ENCODE measurements around the gene TYRO3. TPM values are rescaled to one million over a fixed set of nuclear protein-coding genes. Genes with fewer than 3 reads are reported as not detected.

The TYRO3 gene
- 3.6 TPM for total RNA-seq
- long read RNA-seq, full-length matches to known transcripts, result 2 of 6 reads
- long read RNA-seq, partial matches to known transcripts, result 2 of 6 reads
- long read RNA-seq, other reads (novel, unspliced or antisense), result 2 of 6 reads

DNA sequence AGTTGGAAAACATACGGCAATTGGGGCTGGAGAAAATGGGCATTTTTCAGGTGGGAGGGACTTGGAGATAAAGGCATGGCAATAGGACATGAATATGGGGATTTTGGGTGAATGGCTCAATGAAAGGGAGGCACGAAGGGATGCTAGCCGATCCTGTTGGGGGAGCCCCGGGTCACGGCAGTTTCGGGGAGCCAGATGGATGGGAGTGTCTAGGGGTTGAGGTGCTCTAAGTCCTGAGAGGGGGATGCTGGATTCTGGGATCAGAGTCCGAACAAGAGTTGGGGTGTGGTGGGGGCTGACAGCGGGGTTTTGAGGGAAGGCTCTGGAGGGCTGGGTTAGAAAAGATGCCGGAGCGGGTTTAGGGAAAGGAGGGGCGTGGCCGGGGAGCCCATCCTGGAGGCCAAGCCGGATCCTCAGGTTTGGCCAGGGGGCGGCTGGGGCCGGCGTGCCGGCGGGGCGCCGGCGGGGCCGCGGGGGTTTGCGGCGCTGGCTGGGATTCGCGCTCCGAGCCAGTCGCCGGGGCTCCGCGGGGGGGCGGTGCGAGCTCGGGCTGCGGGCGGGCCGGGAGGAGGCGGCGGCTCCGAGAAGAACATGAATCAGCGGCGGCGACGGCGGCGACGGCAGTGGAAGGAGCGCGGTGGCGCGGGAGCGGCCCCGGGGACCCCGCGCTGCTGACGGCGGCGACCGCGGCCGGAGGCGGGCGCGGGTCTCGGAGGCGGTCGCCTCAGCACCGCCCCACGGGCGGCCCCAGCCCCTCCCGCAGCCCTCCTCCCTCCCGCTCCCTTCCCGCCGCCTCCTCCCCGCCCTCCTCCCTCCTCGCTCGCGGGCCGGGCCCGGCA, at the start of gene TYRO3:
Gene TYRO3 (plus strand): TSS at position 813 of the 839 bp plus-strand sequence. CDS start 46 bp downstream, outside the sequence.
- intact Hi-C loops (cut with DNase I), result loop anchor here (5.0 kb wide), 2 partner anchors 44 to 254 kb away; no protein-coding TSS in a partner anchor
- DNase-seq (ENCODE audit: low spot score), result no peak

GRCh38 chr15:41510728-41511127, 48.3 kb upstream of the TYRO3 start:
- intact Hi-C loops (cut with DNase I), result no loop called here
- DNase-seq (ENCODE audit: low spot score), result no peak

DNA sequence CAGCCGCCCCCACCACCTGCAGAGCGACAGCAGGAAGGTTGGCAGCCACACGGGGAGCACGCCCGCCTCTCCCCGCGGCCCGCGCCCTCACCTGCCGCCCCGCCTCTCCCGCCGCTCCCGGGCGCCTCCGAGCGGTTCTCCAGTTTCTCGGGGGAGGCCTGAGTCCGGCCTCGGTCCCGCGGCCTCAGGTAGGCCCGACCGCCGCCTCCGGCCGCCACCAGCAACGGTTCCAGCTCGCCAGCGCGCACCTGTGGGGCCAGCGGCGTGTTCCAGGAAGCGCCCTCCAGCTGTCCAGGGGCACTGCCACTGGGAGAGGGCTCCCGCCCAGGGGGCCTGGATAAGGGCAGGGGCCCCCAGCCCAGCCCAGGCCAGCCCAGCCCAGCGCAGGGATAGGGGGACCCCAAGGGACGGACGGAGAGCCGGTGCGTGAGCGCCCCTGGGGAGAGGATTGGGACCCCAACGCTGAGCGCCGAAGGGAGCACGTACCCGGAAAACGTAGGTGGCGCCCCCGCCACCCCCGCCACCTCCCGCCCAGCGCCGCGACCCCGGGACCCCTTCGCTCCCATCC, 47.6 kb upstream of the TYRO3 start:
- intact Hi-C loops (cut with DNase I), result no loop called here
- DNase-seq (ENCODE audit: low spot score), result no peak

DNA sequence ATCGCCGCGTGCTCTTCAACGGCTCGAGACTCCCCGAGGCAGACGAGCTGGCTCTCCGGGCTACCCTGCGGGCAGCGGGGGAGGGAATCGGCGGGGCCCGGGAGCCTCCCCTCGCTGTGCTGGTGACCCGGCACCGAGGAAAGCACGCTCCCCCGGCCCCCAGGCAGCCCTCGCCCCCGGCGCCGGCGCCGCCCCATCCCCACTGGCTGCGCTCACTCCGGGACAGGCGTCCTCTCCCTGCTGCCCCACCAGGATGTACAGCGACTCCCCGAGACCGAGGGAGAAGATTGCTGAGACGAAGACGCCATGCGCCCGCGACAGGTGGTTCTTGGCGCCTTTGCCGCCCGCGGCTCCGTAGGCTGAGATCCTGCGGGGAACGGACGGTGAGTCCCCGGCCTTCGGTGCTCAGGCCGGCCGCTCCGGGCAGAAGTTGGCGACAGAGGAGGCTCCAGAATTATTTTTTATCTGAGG, 47.1 kb upstream of the TYRO3 start:
- DNase-seq (ENCODE audit: low spot score), result no peak

GRCh38 chr15:41512512-41512939, 46.5 kb upstream of the TYRO3 start:
- intact Hi-C loops (cut with DNase I), result no loop called here
- DNase-seq (ENCODE audit: low spot score), result no peak

More for the DNA sequence above, 47.1 kb upstream of the TYRO3 start:
- intact Hi-C loops (cut with DNase I), result no loop called here

DNA sequence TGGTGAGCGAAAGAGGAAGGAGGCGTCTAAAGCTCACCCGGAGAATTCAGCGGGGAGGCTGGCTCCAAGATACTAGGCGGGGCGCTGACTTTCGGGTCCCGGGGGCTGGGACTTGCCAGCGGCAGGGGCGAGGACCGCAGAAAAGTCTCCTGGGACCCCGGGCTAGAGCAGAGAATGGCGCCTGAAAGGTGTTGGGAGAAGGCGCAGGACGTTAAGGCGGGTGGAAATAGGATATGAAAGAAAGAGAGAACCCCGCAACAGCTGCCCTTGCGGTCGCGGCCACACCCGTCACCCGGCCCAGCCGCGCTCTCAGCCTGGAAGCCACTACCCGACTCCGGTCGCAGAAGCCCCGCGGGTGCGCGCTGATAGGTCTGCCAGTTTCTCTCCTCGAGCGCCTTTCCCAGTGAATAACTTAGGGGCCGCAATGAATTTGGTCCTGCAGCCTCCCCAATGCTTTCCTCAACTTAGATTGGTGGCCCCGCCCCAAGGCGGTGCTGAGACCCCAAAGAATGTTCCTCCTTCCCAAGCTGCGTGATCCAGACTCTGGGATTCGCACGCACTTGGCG, 46.0 kb upstream of the TYRO3 start:
- intact Hi-C loops (cut with DNase I), result no loop called here
- no peak for DNase-seq (ENCODE audit: low spot score)

DNA sequence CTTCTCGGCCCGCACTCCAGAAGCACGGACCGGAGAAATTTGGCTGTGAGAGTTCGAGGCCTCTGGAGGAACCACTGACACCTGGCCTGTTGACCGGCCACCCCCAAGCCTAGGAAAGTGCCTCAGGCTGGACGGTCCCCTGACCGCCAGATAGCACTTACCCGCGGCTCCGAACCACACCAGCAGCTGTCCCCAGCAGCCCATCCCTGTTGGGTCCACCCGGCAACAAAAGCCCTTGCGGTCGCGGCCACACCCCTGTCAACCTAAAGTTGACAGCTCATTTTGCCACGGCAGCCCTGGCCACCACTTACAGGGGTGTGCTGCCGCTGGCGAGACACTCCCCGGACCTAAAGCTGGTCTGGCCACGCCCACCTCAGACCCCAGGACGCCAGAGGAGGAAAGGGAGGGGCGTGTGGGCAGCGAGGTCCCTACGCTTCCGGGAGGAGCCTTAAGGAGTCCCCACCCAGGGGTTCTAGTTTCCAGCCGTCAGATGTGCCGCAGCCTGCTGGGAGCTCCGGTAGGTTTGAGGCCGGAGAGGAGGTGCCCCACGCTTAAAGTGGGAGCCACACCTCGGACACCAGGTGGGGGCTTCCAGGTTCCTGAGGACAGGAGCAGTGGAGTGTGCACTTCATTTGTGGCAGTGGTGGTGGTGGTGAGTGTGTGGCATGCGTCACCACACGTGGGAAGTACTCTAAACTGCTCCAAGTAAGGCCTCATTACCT, 45.3 kb upstream of the TYRO3 start, which contains the start of gene LTK:
Gene LTK (minus strand): TSS at position 322 of the 722 bp plus-strand sequence. CDS start 118 bp downstream, at position 204.
- intact Hi-C loops (cut with DNase I), result no loop called here
- no peak for DNase-seq (ENCODE audit: low spot score)

- intact Hi-C loops (cut with DNase I), result no loop called here
- no peak for DNase-seq (ENCODE audit: low spot score)
These were observed 41.0 kb upstream of the TYRO3 start for GRCh38 chr15:41517895-41518449.

DNA sequence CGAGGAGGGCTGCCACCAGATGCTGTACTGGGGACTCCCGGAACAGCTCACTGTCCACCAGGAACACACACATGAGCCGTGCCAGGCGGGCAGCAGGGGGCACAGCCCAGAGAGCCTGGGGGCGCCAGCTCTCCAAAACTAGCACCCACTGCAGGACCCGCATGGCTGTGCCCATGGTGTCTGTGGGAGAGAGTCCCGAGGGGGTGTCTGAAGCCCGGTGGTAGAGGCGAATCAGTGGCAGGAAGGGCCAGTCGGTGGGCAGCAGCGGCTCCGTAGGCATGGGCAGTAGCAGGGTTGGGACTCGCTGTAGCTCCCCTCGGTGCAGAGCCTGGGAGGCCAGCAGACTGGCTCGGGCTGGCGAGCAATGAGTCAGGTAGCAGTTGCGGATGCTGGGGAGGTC, 38.4 kb upstream of the TYRO3 start:
- DNase-seq (ENCODE audit: low spot score), result no peak

GRCh38 chr15:41521614-41522013, 37.4 kb upstream of the TYRO3 start:
- DNase-seq (ENCODE audit: low spot score), result no peak
- intact Hi-C loops (cut with DNase I), result no loop called here

More for the DNA sequence above, 38.4 kb upstream of the TYRO3 start:
- intact Hi-C loops (cut with DNase I), result no loop called here

DNA sequence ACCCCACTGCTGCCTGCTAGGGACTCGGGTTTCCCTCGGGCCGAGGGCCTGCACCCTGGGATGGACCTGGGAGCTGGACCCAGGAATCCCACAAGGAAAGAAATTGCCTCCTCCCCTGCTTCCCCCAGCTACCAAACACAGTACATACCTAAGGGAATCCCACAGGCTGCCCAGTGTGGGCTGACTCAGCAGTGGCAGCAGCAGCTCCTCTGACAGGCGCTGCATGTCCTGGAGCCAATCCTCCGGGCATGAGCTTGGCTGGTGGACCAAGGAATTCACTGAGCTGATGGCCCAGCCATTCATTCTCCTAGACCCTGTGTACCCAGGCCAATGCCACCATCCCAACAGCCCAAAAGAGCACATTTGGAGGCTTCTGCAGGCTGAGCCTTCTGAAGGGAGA, 35.9 kb upstream of the TYRO3 start:
- no peak for DNase-seq (ENCODE audit: low spot score)
- intact Hi-C loops (cut with DNase I), result no loop called here

DNA sequence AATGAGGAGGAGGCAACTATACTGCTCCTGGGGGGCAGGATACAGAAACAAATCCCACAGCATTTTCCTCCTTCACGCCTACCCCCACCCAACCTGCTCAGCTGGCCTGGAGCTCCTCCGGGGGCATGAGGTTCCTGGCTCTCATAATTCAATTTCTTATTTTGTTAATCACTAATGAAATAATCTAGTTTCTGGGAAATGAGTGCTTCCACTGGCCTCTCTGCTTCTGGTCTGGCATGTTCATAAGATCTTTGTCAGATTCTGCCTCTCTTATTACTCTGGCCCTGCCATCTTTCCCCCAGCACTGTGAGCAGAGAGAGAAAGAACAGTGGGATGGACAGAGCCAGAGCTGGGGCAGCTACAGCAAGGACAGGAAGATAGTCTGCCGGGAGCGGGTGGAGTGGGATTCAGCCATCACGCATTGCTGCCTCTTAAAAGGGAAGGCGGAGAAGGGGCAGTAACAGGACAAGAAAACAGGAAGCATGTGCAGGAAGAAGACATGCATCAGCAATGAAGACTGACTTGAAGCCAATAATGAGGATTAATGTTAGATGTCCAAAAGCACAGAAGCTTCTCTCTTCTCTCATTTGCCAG, 28.6 kb upstream of the TYRO3 start:
- DNase-seq (ENCODE audit: low spot score), result no peak
- intact Hi-C loops (cut with DNase I), result no loop called here

DNA sequence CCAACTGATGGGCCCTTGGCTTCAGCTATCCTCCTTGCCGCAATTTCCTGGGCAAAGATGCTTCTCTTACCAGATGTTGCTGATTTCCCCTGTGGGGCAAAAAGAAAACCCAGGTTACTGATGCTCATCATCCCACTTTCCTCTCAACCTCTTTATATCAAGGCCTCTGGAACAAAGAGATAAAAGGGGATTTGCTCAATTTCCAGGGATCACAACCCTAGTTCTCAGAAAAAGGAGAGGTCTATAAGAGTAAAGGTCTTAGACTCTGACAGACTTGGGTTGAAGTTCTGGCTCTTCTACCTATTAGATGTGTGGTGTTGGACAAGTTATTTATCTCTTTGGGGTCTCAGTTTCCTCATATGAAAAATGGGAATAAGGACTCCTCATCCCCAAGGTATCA, 23.5 kb upstream of the TYRO3 start:
- intact Hi-C loops (cut with DNase I), result no loop called here
- DNase-seq (ENCODE audit: low spot score), result no peak

- intact Hi-C loops (cut with DNase I), result no loop called here
- DNase-seq (ENCODE audit: low spot score), result no peak
These were observed 22.1 kb upstream of the TYRO3 start for GRCh38 chr15:41536866-41537265.

DNA sequence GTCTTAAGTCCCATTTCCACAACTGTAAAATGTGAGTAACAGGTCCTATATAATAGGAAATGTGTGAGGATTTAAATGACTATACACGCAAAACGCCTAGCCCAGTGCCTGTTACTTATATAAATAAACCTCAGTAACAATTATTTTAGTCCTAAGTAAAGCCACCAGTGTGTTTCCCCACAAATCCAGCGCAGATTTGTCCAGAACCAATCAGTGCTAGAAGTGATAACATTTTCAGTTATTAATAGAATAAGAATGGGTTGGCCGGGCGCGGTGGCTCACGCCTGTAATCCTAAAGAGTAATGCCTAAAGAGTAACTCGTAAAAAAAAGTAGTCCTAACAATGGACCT, 15.5 kb upstream of the TYRO3 start:
- no peak for DNase-seq (ENCODE audit: low spot score)
- intact Hi-C loops (cut with DNase I), result no loop called here

- no peak for DNase-seq (ENCODE audit: low spot score)
- intact Hi-C loops (cut with DNase I), result no loop called here
These were observed 14.4 kb upstream of the TYRO3 start for GRCh38 chr15:41544650-41545015.

DNA sequence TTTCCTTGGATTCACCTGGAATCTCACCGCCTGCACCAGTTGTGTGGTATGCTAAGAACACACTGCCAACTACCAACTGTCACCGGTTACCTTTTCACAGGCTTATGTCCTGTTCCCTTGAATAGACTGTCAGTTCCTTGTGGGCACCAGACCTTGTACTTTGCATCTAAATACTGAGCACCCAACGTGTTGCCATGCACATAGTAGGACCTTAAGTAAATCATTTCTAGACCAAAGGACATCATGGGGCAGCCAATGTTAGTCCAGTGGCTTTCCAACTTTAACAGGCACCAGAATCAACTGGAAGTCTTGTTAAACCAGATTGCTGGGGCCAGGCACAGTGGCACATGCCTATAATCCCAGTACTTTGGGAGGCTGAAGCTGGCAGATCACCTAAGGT, 13.8 kb upstream of the TYRO3 start:
- intact Hi-C loops (cut with DNase I), result no loop called here
- no peak for DNase-seq (ENCODE audit: low spot score)

DNA sequence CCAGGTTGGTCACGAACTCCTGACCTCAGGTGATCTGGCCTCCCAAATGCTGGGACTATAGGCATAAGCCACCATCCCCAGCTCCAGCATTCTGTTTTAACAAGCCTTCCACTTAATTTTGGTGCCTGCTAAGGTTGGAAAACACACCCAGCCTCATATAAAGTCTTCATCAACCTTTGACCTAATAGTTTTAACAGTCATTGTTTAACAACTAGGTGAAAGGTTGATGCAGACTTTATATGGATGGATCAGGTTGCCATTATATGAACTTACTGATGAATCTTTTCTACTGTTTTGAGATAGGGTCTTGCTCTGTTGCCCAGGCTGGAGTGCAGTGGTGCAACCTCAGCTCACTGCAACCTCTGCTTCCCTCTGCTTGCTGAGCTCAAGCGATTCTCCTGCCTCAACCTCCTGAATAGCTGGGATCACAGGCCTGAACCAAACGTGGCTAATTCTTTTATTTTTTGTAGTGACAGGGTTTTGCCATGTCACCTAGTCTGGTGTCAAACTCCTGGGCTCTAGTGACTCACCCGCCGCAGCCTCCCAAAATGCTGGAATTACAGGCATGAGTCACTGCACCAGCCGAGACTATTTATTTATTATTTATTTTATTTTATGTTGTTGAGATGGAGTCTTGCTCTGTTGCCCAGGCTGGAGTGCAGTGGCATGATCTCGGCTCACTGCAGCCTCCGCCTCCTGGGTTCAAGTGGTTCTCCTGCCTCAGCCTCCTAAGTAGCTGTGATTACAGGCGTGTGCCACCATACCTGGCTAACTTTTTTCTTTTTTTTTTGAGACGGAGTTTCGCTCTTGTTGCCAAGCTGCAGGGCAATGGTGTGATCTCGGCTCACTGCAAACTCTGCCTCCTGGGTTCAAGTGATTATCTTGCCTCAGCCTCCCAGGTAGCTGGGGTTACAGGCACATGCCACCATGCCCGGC, 11.9 kb upstream of the TYRO3 start:
- no peak for DNase-seq (ENCODE audit: low spot score)
- intact Hi-C loops (cut with DNase I), result no loop called here

All from cardiac septum (tissue), 1 donor.